HG02588 (cell line): ENCODE data around the gene MEGF10.

ENCODE experiments used
- ATAC-seq: cut with Tn5 transposase; IDR thresholded peaks from one replicate; pipeline ENCODE4 v1.9.1; 2021; ENCODE audit warnings: mild to moderate bottlenecking, moderate library complexity; ENCODE audit not compliant: unreplicated experiment

MEGF10 gene

DNA sequence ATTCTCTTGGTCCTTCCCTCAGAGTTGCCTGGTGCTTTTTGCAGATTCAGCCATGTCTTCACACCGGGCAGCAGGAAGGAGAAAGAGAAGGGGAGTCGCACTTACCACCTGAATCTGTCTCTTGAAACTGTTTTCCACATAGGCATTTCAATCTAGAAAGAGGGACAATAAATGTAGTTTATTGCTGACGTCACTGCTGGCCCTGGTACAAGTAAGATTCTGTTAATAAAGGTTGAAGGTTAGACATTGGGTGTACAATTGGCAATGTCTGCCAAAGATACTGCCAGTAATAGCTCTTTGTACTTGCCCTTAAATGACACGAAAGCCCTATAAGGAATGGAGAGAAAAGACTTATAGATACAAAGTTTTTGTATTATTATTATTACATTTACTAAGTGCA, 72.8 kb downstream of the MEGF10 start:
- no peak for ATAC-seq

GRCh38 chr5:127367029-127367428, 76.4 kb downstream of the MEGF10 start:
- ATAC-seq = no peak

DNA sequence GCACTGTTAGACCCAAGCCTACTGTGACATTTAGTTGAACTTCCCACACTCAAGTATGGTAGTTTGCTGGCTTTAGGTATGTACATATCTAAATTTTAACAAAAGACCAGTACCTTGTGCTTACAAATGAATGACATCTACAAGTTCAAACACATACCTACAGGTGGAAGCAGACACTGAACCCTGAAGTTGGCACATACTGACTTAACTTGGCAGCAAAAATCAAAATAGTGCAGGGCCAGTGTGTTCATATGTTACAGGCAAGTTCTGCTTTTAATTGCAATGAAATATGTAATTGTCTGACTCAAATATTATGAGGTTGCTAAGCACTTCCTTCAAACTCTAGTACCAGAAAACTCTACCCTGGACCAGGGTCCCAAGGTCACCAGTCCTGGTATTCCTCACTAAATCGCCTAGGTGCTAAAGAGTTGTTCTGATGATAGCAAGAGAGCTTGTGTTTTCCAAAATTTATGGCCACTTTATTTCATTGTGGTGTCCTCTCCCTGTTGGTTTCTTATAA, 77.4 kb downstream of the MEGF10 start:
- no peak for ATAC-seq

- no peak for ATAC-seq
These were observed 79.2 kb downstream of the MEGF10 start for GRCh38 chr5:127369796-127370195.

GRCh38 chr5:127370631-127371030, 80.0 kb downstream of the MEGF10 start:
- ATAC-seq = no peak

- ATAC-seq = no peak
These were observed 83.4 kb downstream of the MEGF10 start for GRCh38 chr5:127373858-127374491.

DNA sequence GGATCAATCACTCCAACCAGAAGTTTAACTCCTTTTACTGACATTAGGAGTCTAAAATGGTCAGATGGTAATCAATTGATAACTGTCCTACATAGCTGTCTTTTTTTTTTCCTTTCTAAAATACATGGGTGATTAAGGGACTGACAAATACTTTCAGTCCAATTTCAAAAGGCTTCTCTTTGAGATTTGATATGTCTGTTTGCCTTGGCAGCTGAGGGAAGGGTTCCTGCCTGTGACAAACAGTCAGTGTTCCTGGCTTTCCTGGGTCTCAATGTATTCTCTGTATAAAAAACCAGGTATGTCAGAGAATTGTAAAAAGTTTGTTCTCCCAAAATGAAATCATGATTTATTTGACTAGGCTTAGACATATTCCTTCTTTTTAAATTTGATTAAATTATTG, 84.5 kb downstream of the MEGF10 start:
- no peak for ATAC-seq

DNA sequence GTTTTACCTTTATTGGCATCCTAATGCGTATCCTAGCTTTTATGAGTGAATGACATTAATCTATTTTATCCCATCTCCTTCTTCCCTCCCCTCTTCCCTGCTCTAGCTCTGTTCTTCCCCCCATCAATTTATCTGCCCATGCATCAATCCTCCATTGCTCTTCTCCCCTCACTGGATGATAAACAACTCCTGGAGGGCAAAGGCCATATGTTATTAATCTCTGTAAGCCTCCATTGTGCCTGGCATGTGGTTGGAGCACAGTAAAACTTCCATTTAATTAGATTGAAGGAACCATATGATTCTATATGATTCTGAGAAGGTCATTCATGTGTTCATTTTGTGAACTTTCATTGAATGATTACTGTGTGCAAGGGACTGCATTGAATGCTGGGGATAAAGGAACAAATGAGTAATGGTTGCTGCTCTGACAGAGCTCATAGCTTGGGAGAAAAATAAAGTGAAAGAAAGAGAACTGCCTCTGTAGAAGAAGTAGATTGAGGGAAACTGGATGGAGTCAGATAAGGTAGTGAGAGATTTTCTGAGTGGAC, 85.0 kb downstream of the MEGF10 start:
- ATAC-seq = no peak

DNA sequence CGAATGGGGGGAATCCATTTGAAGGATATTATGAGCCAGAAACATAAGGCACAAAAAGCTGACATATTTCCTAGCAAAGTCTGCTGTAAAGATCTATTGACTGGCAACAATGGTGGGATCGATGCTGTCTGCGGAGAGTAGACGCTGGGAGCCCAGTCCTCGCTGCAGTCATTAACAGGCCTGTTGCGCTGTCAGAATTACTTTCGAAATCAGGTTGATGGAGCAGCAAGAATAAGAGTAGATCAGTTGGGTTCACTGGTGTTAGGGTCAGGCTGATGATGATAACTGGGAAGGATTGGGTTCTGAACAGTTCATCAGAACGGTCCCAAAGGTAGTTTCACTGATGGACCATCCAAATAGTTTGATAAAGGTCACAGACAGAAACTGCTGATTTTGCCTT, 87.1 kb downstream of the MEGF10 start:
- ATAC-seq = no peak

DNA sequence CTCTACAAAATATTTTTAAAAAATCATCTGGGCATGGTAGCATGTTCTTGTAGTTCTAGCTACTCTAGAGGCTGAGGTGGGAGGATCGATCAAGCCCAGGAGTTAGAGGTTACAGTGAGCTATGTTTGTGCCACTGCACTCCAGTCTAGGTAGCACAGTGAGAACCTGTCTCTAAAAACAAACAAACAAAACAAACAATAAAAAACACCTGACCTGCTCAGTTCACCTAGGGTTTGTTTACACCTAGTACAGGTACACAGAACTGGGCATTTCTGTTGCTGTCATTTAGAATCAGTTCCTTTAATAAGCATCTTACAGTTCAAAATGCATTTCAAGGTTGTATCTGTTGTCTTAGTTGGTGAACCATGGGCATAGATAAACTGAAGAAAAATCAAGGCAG, 95.3 kb downstream of the MEGF10 start:
- ATAC-seq = no peak

DNA sequence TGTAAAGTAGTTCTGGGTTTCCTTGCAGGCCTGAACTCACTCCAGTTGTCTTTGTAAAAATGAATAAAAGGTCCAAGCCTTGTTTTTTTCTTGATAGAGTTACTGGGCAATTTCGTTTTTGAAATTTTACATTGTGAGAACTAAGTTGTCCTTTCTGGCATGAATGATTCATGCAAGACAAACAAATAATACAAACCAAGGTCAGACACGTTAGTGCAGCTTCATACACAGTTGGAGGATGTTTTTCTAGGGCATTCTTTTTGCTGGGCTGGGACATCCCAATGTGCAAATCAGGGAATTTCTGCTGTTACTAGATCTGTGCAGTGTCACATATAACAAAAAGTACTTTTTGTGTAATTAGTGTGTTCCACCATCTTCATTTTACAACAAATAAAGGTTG, 96.0 kb downstream of the MEGF10 start:
- no peak for ATAC-seq

- ATAC-seq = no peak
These were observed 99.0 kb downstream of the MEGF10 start for GRCh38 chr5:127389601-127390000.

GRCh38 chr5:127392762-127393161, 102.2 kb downstream of the MEGF10 start:
- no peak for ATAC-seq

DNA sequence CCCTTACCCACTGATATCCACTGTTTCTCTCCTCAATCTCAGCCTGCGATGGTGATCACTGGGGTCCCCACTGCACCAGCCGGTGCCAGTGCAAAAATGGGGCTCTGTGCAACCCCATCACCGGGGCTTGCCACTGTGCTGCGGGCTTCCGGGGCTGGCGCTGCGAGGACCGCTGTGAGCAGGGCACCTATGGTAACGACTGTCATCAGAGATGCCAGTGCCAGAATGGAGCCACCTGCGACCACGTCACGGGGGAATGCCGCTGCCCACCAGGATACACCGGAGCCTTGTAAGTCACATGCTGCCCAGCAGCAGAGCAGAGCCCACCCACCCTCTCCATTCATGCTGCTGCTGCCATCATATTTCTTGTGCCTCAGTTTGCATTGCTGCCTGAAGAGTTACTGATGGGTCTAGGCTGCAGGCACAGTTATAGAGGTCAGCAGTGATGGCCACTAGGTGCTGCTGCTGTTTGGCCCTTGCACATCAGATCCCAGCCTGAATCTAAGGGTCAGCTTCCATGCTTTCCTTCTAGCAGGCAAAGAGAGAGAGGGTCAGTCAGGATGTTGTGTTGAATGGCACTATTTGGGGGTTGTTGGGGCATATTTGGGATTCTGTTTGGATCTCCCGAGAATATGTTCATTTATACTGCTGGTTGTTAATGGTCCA, 106.0 kb downstream of the MEGF10 start:
- no peak for ATAC-seq

- ATAC-seq = no peak
These were observed 107.9 kb downstream of the MEGF10 start for GRCh38 chr5:127398508-127398907.

- ATAC-seq = no peak
These were observed 108.5 kb downstream of the MEGF10 start for GRCh38 chr5:127399068-127399467.

GRCh38 chr5:127400539-127400938, 109.9 kb downstream of the MEGF10 start:
- no peak for ATAC-seq

GRCh38 chr5:127400946-127401670, 110.5 kb downstream of the MEGF10 start:
- no peak for ATAC-seq

- no peak for ATAC-seq
These were observed 111.8 kb downstream of the MEGF10 start for GRCh38 chr5:127402361-127402760.

DNA sequence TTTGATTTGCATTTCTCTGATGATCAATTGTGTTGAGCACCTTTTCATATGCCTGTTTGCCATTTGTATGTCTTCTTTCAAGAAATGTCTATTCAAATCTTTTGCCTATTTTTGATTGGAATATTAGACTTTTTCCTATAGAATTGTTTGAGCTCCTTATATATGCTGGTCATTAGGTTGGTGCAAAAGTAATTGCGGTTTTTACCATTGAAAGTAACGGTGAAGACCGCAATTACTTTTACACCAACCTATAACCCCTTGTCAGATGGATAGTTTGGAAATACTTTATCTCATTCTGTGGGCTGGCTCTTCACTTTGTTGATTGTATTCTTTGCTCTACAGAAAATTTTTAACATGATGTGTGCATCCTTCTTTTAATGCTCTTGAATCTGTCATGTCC, 113.6 kb downstream of the MEGF10 start:
- ATAC-seq = no peak

- ATAC-seq = no peak
These were observed 115.9 kb downstream of the MEGF10 start for GRCh38 chr5:127406326-127407121.
